Ishikawa (cell line): ENCODE data around the gene RPL26.

ENCODE experiments used
- REST ChIP-seq: IDR thresholded peaks from 2 replicates; pipeline ENCODE4 v1.6.1; 2012; ENCODE audit warnings: low read depth, mild to moderate bottlenecking
- TAF1 ChIP-seq: IDR thresholded peaks from 2 replicates; pipeline ENCODE4 v1.6.1; 2012; ENCODE audit warnings: low read depth, mild to moderate bottlenecking

- TF ChIP-seq REST (no peak), TAF1 (no peak)
Observed at GRCh38 chr17:8401107-8401506, 18.1 kb upstream of the RPL26 start.
